Activated naive CD8-positive, alpha-beta T cell treated with anti-CD3 and anti-CD28 coated beads, Interleukin-2, amount 50 U/mL, for 16 hours (primary cell): ENCODE measurements around the gene ADARB1.
"Not testable (repeated sequence)": the region's sequence is repeated elsewhere in the genome, so short reads cannot be mapped to it uniquely, and the experiment has no call there.

Experiments
- DNase-seq: peaks from one replicate; pipeline ENCODE4 v3.0.0-alpha.2; 2020; ENCODE audit warnings: low read depth, low spot score

ADARB1 gene

GRCh38 chr21:45134279-45135076, 60.1 kb downstream of the ADARB1 start:
- no peak for DNase-seq

GRCh38 chr21:45135122-45135521, 60.7 kb downstream of the ADARB1 start:
- no peak for DNase-seq

GRCh38 chr21:45135868-45136267, 61.5 kb downstream of the ADARB1 start:
- no peak for DNase-seq

- no peak for DNase-seq
Observed at GRCh38 chr21:45136500-45136899, 62.1 kb downstream of the ADARB1 start.

GRCh38 chr21:45136927-45137611, 62.7 kb downstream of the ADARB1 start:
- DNase-seq: peak; percentile 13

- no peak for DNase-seq
Observed at GRCh38 chr21:45137612-45137937, 63.2 kb downstream of the ADARB1 start.

GRCh38 chr21:45138199-45139002, 64.0 kb downstream of the ADARB1 start:
- DNase-seq: peak; percentile 48

GRCh38 chr21:45139003-45139360, 64.6 kb downstream of the ADARB1 start:
- DNase-seq: not testable (repeated sequence)

GRCh38 chr21:45139473-45139872, 65.1 kb downstream of the ADARB1 start:
- DNase-seq: no peak

GRCh38 chr21:45140346-45140940, 66.1 kb downstream of the ADARB1 start:
- no peak for DNase-seq

GRCh38 chr21:45140944-45141343, 66.6 kb downstream of the ADARB1 start:
- DNase-seq: not testable (repeated sequence)

GRCh38 chr21:45141507-45141906, 67.1 kb downstream of the ADARB1 start:
- DNase-seq: no peak

GRCh38 chr21:45142469-45143308, 68.3 kb downstream of the ADARB1 start:
- no peak for DNase-seq

- no peak for DNase-seq
Observed at GRCh38 chr21:45143855-45144254, 69.5 kb downstream of the ADARB1 start.

- no peak for DNase-seq
Observed at GRCh38 chr21:45145146-45145545, 70.8 kb downstream of the ADARB1 start.

GRCh38 chr21:45145846-45146245, 71.5 kb downstream of the ADARB1 start:
- DNase-seq: not testable (repeated sequence)

GRCh38 chr21:45146306-45146705, 71.9 kb downstream of the ADARB1 start:
- no peak for DNase-seq

GRCh38 chr21:45146801-45147200, 72.4 kb downstream of the ADARB1 start:
- no peak for DNase-seq

- DNase-seq: no peak
Observed at GRCh38 chr21:45147473-45148315, 73.3 kb downstream of the ADARB1 start.

GRCh38 chr21:45148316-45148990, 74.1 kb downstream of the ADARB1 start:
- DNase-seq: no peak
